Limb (tissue), 2 donors: ENCODE data around the gene DAAM2.

ENCODE experiments used
- DNase-seq, 2 donors: peaks; one replicate each; pipeline ENCODE4 v3.0.0-alpha.2; 2016; ENCODE audit errors: extremely low spot score in 2 of 2

Gene DAAM2

DNA sequence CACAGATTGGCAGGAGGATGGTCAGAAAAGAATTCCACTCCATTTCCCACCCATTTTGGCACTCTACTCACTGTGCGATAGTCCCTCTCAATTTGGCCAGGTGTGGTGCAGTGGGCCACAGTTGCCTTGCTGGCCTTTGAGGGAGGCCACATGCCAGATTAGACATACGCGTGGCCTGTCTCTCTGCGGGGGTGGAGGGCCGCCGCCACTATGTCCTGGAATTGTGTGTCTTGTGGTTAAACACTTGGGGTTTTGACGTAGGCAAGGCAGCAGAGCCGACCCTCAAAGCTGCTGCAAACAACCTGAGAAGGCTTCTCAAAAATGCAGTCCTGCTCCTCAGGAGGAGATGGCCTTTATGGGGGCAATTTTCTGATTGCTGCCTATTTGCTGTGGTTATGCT lies 4.9 kb upstream of the DAAM2 start:
- DNase-seq, result no peak

DNA sequence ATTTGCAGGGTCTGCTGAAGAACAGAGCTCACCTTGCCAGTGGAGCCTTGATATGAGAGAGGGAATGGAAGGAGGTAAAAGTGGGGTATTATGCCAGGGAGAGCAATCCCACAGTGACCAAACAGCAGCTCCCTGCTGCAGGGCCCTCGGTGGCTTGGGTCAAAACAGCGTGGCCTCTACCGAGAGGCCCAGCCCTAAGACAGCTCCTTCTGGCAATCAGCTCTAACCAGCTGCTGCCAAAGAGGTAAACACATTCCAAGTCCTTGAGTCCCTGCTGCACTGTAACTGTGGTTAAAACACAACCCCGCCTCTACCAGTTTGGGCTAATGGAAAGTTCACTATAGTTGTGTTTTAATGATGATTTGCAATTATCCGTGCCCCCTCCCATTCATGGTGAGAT lies 1.4 kb upstream of the DAAM2 start:
- DNase-seq, result no peak

DNA sequence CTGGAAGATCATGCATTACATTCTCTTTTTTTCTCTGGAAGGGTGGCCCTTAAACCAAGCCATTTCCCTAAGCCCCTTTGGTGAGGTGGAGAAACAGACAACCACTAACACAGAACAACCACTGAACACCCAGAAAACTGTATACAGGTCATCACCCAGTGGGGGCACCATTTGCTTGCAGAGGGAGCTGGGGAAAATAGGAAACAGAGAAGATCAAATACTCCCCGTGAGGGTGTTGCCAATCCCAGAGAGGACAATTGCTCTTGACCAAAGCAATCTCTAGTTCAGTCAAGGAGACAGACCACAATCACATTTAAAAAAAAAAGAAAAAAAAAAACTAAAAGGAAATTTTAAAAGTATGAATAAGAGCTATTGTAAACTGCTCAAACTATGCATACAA lies 865 bp upstream of the DAAM2 start:
- DNase-seq, result no peak

DNA sequence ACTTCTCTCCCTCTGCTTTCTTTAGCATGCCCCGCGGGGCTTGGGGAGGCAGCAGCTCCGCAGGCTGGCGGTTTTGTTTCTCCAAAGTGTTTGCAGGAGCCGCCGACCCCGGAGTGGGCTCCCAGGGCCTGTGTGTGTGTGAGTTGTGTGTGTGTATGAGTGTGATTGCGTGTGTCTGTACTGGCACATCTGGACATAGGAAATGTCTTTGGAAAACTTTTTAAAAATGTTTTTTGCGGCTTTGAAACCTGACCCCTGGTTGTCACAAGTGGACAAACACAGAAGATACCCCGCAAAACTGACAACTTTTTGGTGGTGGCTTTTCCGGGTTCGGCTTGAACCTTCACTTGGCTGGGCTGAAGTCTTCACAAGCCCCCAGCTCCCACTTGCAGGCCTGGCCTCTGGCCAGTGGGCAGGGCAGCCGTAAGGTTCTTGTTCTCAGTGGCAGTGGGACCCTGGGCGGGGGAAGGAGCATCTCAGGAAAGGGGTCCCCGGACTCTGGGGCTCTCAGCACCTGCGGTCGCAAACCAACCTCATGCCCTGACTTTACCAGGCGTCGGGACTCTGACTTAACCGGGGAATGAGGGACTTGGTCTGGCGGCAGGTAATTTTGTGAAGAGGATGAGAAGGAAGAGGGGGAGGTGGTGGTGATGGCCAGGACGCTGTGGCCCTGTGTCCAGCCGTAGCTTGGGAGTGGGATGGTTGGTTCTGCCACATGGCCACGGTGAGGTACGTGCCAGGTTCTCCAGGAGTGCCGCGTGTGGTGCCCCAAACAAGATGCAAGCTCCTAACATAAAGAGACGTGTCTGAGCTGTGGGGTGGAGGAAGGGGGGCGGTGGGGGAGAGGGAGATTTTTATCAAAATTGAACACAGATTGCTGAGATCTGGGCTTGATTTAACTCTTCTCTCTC lies 619 bp downstream of the DAAM2 start:
- peak; percentile 27 to 65 for DNase-seq

DNA sequence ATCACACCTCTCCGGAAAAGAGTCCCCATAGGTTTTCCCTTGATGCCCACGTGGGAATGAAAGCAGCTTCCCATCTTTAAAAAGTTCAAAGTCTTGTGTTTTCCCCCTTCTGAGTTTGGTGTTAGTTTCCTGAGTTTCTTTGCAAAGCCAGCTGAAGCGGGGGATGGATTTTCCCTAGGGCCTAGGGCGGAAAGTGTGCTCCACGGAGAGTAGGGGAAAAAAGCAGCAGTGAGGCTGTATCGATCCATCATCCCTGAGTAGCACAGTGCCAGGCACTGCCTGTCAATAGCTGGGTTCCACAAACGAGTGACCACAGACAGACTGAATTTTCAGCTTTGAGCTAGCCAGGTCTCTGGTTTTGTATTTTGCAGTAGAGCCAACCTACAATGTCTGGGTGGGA lies 1.3 kb downstream of the DAAM2 start:
- no peak for DNase-seq

DNA sequence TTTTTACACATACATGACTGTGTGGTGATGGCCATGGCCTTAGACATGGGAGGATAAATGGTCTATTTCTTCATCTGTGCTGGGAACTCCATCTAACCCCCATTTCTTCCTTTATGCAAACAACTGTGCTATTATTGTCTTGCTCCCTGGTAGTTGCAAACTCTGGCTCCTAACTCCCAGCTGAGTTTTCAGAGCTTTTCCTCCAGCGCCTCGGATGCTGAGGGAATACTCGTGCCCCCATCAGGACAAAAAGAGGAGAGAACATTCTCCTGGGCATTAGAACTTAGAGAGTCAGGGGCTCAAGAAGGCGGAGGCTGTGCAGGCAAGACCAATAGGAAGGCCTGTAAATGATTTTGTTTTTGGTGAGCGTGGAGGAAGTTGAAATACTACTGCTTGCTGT lies 2.1 kb downstream of the DAAM2 start:
- DNase-seq, result no peak

DNA sequence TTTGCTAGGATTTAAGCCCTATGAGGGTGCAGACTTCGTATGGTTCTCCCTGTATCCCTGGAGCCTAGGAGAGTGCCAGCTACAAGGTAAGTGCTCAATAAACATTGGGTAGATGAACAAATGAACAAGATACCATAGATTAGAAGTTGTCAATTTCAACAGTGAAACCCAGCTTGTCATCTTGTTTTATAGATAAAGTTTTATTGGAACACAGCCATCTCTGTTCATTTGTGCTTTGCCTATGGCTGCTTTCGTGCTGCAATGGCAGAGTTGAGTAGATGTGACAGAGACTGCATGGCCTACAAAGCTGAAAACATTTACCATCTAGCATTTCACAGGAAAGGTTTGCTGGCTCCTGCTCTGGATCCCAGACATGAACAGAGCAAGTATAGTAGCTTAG lies 5.6 kb downstream of the DAAM2 start:
- no peak for DNase-seq

DNA sequence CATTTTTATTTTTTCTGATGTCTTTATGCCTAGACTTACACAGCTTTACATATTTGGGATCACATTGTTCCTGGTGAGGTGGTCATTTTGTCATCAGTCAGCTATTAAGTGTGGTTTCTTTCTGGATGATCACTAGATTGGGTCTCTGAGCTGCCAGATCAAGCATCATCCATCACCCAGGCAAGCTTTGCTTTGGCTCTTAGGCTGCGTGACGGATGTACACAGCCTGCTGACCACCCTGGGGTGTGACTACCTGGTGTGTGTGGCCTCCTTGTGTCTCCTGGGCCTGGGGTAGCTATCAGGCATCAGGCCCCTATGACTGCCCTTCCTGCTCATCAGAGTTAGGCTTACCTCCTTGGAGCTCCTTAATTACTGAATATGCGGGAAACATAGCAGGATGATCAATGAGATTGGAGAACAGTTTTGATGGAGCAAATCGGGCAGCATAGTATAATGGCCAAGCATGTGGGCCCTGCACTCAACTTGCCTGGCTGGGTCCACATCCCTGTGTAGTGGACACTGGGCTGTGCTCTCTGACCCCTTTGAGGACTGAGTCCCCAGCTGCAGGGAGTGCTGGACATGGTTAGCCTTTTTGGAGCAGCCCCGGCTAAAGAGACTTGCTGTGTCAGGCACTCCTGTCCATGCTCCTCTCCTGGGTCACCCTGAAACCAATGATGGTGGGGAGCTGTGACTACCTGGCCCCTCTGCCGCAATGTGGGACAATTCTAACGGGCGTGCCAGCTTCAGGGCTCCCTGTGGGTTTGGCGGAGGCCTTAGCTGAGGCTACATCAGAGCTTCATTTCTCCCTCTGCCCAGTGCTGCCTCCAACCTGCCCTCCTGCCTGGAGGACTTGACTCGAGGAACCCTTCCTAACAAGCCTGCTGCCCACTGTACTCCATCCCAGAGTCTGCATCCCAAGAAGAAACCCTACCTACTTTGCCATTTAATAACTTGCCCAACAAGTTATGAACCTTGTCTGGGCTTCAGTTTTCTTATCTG lies 8.2 kb downstream of the DAAM2 start:
- DNase-seq, result no peak

DNA sequence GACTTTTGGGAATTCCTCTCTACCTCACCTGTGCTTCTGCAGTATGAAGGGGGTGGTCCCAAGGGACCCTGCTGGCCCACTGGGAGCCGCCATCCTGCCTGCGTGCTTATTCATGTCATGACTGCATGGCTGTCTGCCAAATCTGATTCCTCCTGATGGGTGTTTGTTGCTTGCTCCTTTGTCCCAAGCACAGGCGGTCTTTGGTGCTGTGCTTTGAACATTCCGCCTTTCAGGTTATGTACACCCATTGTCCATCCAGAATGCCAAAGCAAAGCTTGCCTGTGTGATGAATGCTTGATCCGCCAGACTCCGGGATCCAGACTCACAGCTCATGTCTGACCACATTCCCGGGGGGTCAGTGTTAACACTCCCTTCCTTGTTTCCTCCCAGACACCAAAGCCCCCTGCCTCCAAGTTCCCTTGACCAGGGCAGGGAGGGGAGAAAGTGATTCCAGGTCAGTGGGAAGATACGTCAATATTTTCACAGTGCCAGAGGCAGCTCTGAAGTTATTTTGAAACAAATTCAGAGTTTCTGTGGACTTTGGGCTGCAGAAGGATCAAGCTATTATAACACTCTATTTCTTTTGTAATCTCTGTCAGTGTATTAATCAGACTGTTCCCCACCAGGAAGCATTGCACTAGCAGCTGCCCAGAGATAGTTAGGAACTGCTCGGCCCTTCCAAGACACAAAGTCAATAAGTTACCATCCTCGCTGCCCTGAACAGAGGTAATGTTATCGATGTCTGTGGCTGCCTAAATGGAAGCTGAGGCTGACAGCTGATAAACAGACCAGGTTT lies 9.5 kb downstream of the DAAM2 start:
- no peak for DNase-seq

DNA sequence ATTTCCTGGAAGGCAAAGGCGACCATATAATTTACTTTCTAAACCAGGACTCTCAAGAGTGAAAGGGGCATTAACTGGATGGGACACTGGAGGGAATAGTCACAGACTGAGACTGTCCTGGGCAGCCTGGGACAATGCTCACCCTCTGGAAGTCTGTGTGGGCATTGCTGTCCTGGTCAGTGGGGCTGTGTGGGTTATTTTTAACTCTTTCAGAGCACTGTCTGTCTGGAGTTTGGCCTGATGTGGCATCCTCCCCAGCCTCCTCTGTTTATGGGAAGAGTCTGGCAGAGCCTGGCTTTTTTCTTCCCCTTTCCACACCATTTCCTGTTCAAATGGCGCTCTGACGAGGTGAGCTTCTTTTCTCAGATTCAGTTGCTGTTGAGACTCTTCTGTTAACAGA lies 11.7 kb downstream of the DAAM2 start:
- no peak for DNase-seq

DNA sequence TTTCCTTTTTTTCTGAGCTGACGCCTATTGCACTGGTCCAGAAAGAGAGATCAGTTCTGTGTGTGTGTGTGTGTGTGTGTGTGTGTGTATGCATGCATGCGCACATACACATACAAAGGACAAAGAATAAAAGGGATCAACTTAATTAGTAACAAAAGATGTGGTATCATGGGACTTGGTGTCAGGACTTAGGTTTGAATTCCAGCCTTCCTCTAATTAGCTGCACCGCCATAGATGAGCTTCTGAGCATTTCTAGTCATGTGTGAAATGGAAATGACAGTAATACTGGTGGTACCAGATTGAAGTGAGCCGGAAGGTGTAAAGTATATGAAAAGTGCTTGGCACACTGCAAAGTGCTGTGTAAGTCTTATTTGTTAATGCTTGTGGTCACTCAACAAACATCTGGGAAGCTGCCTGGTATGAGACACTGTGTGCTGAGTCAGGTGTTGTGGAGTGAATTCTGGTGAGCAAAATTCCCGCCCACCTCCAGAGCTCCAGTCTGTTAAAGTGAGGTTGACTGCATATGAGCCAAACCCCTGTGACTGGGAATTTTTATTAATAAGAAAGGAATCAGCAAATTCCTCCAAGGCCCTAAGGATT lies 12.4 kb downstream of the DAAM2 start:
- DNase-seq, result no peak

DNA sequence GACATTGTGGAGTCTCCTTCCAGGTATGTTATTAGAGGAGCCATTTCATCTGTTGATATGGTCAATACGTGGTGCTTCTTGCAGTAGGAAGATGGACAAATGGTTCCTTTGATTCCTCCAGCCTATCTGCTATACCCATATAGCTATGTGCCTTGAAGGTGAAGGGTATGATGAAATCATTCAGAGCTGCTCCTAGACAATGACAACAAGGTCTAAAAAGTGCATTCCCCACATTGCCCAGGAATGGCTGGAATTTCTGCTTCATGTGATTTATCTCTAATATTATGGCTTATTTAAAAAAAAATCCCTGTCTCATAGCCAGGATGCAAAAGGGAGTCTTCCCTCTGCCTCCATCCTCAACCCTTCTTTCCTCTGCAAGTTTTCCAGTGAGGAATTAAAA lies 14.1 kb downstream of the DAAM2 start:
- no peak for DNase-seq

DNA sequence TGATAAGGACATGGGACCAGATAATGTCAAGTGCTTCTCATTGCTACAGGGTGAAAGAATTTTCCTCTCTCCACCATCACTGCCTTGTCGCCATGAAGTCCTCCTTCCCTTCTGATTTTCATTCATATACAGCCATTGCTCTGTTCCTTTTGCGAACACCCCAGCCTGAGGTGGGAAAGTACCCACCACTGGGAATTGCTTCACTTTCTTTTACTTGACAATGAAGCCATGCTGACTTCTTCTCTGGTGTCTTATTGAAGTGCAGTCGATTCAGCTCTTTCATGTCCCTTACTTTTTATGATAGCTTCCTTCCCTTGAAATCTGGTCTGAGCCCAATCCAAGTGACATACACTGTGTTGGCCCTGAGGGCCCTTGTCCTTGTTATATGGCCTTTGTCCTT lies 16.2 kb downstream of the DAAM2 start:
- DNase-seq, result no peak

DNA sequence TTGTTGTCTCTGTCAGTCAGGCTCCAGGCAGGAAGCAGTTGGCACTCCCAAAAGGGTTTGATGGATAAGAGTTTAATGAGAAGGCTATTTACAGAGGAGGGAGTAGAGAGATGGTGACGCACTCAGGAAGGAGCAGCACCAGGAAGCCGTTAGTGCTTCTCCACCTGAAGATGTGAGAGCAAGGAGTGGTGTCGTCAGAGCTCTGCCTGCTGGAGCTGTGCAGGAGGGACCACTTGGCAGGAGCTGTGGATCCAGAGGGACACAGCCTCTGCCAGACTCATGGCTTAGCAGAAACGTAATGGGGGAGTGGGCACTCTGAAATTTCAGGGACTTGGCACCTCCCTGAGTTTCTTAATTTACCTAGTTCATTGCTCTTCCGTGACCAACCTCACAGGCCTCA lies 16.8 kb downstream of the DAAM2 start:
- no peak for DNase-seq

DNA sequence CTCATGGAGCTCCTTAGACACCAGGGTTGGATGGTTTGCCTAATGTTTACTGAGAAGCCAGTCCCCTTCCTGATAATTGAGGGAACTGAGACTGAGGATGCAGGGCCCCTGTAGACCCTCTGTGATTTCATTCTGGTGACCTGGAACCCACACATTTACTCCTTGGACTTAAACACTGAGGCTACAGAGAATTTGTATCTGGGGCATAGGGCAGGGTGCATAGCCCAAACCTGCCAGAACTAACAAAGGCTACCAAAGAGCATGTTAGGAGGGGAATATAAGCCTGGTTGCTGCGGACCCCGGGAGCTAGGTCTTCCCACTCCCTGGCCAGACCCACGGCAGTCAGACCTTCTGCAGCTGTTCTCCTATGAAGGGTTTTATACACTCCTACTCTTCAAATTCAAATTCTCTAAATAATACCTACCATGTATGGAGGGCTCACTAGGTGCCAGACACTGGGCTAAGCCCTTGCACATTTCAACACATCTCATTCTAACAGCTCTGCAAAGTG lies 19.7 kb downstream of the DAAM2 start:
- no peak for DNase-seq

DNA sequence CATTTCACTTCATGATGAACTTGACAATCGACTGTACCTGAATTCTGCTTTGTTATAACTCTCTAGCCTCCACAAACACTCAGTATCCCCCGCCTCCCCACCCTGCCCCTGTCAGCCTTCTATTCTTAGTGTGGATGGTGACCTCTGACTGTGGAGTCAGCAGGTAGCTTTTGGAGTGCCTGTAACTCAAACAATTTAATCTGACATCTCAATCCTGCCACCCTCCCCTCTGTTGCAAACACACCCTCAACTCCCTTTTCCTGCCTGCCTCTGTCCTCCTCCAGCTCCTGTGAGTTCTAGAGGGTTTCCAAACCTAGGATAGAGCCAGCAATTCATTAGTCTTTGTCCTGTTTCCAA lies 20.3 kb downstream of the DAAM2 start:
- no peak for DNase-seq

DNA sequence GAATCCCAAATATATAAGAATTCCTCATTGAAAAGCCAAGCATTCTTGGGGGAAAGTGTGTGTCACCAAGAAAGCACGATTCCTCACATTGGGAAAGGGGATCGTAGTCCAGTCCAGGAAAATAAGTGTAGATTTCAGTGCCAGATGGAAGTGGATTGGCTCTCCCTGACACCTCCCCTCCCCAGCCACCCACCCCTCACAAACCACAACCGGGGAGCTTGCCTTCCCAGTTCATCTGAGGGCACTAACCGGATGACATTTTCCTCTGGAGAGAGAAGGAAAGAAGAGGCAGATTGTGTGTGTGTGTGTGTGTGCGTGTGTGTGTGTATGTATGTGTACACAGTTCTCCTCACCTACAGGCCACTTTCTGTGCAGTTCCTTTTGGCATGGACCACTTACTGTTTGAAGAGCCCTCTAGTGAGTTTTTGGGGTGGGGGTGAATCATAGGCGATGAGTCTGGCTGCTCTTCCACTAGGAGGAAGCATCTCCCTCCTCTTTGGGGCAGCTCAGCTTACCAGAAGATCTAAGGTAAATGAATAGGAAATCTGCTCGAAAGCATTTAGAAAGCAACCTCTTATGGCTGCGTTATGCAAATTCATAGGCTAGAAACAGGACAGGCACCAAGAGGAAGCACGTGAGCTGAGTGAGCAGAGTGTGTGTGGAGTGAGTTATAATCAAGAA lies 20.8 kb downstream of the DAAM2 start:
- peak; percentile 67 for DNase-seq

DNA sequence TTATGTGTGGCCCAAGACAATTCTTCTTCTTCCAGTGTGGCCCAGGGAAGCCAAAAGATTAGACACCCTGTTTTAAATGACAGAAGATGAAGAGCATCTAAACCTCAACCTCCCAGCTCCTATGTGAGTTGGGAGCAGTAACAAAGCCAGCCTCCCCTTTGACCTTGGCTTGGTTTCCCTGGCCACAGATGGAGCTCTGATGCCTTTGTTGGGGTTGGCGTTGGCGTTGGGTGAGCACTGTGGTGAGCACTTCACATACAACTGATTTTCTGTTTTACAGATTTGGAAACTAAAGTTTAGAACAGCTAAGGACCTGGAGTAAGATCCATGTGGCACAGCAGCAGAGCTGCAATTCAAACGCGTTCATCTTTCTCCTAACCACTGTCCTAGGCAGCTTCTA lies 22.1 kb downstream of the DAAM2 start:
- no peak for DNase-seq

DNA sequence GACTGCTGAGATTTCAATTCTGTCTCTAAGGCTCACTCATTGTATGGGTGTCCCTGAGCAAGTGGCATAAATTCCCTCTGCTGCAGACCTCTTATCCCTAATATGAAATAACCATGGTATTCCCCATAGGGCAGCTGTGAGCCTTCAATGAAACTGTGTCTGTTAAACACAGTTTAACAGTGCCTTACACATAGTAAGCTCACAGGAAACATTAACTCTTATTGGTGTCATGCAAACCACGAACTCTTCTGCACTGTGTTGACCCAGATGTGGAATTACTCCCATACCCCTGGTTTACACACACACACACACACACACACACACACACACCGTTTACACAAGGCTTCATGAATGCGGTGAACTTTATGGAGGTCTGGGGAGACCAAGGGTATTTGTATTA lies 23.2 kb downstream of the DAAM2 start:
- no peak for DNase-seq

DNA sequence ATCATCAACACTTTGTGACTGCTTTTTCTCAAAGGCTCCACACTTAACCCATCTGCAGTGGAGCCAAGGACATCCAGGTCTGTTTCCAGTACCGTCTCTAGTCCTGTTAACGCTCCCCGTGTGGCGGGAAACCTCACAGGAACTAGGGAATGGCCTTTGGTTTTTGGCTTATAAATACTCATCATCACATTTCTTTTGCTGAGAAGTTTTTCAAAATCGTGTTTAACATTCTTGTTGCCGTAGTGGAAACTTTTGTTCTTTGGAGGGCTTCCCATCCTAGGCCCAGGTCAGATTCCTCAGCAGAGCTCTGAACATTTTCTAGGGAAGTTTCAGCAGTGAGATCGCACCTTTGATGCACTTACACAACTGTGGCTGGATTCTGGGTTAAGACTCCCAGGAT lies 24.6 kb downstream of the DAAM2 start:
- DNase-seq, result no peak

DNA sequence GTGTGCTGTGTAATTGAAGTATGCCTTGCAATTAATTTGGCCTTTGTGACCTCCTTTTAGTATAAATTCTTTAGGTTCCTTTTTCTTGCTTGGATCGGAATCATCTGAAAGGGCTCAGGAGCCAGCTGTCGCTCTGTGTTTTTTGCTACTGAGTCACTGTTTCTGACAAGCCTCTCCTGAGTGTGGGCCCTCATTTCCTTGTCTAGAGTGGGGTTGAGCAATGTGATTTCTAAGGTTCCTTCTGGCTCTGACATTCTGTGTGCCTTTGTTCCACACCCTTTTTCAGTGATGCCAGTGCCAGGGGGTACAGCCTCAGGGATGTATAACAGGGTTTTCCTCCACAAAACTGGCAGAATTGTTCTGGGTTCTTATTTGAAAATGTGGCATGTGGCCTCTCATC lies 26.5 kb downstream of the DAAM2 start:
- no peak for DNase-seq
